Breast epithelium (tissue), 4 donors: ENCODE data around the gene WDR19. TPM values are rescaled to one million over a fixed set of nuclear protein-coding genes. Genes with fewer than 3 reads are reported as not detected.

Experiments
- DNase-seq, 2 donors: peaks; one replicate each; pipeline ENCODE4 v3.0.0-alpha.2; 2019; ENCODE audit warnings: low spot score in 2 of 2
- H3K27ac ChIP-seq, 2 donors: fragments of 200-600 bp; sonication (generic) in 1 of 2; one replicate each; pipeline ENCODE4 v1.5.1; 2016 to 2019; ENCODE audit warnings: mild to moderate bottlenecking in 1 of 2
- H3K27me3 ChIP-seq, 2 donors: fragments of 200-600 bp; sonication (generic) in 1 of 2; one replicate each; pipeline versions ENCODE4 v1.5.1 to v1.6.0; 2017 to 2019; ENCODE audit warnings: control low read depth in 1 of 2, mild to moderate bottlenecking in 1 of 2
- H3K36me3 ChIP-seq: fragments of 200-600 bp; one replicate; pipeline ENCODE4 v1.5.1; 2019
- H3K4me1 ChIP-seq, 2 donors: fragments of 200-600 bp; sonication (generic); one replicate each; pipeline ENCODE4 v1.5.1; 2016 to 2019; ENCODE audit warnings: control low read depth in 1 of 2
- H3K4me3 ChIP-seq, 3 donors: fragments of 200-600 bp; sonication (generic); 1 replicate in 2 of 3; 2 replicates in 1 of 3; pipeline ENCODE4 v1.5.1; 2016 to 2019; ENCODE audit warnings: mild to moderate bottlenecking in 3 of 3, moderate library complexity in 2 of 3
- H3K9me3 ChIP-seq, 2 donors: fragments of 200-600 bp; sonication (generic) in 1 of 2; one replicate each; pipeline ENCODE4 v1.5.1; 2016 to 2019; ENCODE audit warnings: control low read depth in 1 of 2
- POLR2A ChIP-seq: fragments of 450-650 bp; IDR thresholded peaks from one replicate; pipeline ENCODE4 v1.6.1; 2016; ENCODE audit warnings: antibody characterized with exemption, mild to moderate bottlenecking, moderate library complexity
- POLR2AphosphoS5 ChIP-seq, 3 donors: sonication (generic); formaldehyde crosslinking; IDR thresholded peaks; one replicate each; pipeline ENCODE4 v1.6.1; 2017; ENCODE audit warnings: antibody characterized with exemption in 3 of 3
- intact Hi-C: fragments of 100-400 bp; cut with DNase I; formaldehyde crosslinking; loops from one replicate; pipeline ENCODE4 v1.15.1; 2023; ENCODE audit warnings: low total_unique reads
- total RNA-seq, 3 donors: library from RNA; depleted of rRNA; stranded (reverse); fragments of >200 nt; gene quantifications; one replicate each; pipeline ENCODE4 v1.1.0, GENCODE V29; 2016
- TF ChIP-seq, protein P1 (sequence below), 3 donors: fragments of 450-650 bp; IDR thresholded peaks; one replicate each; pipeline ENCODE4 v1.5.1; 2016 to 2017; ENCODE audit warnings: antibody characterized with exemption in 3 of 3, mild to moderate bottlenecking in 3 of 3, moderate library complexity in 3 of 3

Gene WDR19
- total RNA-seq, 3 donors from 2014 or later, result 65.6 to 75.8 (median 66.5) TPM

DNA sequence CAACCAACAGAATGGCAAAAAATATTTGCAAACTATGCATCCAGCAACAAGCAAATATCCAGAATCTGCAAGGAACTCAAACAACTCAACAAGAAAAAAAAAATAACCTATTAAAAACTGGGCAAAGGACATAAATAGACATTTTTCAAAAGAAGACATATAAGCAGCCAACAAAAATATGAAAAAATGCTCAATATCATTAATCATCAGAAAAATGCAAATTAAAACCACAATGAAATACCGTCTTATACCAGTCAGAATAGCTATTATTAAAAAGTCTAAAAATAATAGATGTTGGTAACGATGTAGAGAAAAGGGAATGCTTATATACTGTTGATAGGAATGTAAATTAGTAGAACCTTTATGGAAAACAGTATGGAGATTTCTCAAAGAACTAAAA, 53.4 kb downstream of the WDR19 start:
- no peak for DNase-seq
- Histone ChIP-seq H3K36me3 (peaks cover 6% of the 10 kb centered on the region), H3K4me3 (no peak overlapping the region), H3K27me3 (no peaks in the 10 kb centered on the region), H3K27ac (no peak overlapping the region), H3K9me3 (no peaks in the 10 kb centered on the region), H3K4me1 (no peaks in the 10 kb centered on the region)
- TF ChIP-seq POLR2A (no peak), POLR2AphosphoS5 (IDR thresholded peaks at IDR 0.05) (no peak)
- TF ChIP-seq, protein P1, sequence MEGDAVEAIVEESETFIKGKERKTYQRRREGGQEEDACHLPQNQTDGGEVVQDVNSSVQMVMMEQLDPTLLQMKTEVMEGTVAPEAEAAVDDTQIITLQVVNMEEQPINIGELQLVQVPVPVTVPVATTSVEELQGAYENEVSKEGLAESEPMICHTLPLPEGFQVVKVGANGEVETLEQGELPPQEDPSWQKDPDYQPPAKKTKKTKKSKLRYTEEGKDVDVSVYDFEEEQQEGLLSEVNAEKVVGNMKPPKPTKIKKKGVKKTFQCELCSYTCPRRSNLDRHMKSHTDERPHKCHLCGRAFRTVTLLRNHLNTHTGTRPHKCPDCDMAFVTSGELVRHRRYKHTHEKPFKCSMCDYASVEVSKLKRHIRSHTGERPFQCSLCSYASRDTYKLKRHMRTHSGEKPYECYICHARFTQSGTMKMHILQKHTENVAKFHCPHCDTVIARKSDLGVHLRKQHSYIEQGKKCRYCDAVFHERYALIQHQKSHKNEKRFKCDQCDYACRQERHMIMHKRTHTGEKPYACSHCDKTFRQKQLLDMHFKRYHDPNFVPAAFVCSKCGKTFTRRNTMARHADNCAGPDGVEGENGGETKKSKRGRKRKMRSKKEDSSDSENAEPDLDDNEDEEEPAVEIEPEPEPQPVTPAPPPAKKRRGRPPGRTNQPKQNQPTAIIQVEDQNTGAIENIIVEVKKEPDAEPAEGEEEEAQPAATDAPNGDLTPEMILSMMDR (IDR thresholded peaks at IDR 0.05), result no peak
- intact Hi-C loops, result loop anchor here (5.0 kb wide), 1 partner anchor 602 kb away; no protein-coding TSS in a partner anchor

DNA sequence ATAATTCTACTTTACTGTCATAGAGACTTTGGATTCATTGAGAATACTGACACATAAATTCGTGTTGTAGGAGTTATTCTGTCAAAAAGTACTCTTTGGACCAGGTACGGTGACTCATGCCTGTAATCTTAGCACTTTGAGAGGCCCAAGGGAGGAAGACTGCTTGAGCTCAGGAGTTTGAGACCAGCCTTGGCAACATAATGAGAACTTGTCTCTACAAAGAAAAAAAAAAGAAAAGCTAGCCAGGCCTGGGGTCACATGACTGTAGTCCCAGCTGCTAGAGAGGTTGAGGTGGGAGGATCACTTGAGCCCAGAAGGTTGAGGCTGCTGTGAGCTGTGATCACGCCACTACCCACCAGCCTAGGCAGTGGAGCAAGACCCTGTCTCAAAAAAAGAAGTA, 54.9 kb downstream of the WDR19 start:
- peaks cover 6% of the 10 kb centered on the region for H3K36me3 ChIP-seq
- no peak overlapping the region for H3K27ac ChIP-seq
- no peaks in the 10 kb centered on the region for H3K4me1 ChIP-seq
- intact Hi-C loops, result loop anchor here (5.0 kb wide), 1 partner anchor 600 kb away; no protein-coding TSS in a partner anchor
- no peak overlapping the region for H3K4me3 ChIP-seq
- no peak for DNase-seq
- H3K27me3 ChIP-seq, result no peaks in the 10 kb centered on the region
- H3K9me3 ChIP-seq, result no peaks in the 10 kb centered on the region
- TF ChIP-seq, protein P1 (IDR thresholded peaks at IDR 0.05), result no peak
- TF ChIP-seq POLR2AphosphoS5 (IDR thresholded peaks at IDR 0.05) (no peak), POLR2A (no peak)

DNA sequence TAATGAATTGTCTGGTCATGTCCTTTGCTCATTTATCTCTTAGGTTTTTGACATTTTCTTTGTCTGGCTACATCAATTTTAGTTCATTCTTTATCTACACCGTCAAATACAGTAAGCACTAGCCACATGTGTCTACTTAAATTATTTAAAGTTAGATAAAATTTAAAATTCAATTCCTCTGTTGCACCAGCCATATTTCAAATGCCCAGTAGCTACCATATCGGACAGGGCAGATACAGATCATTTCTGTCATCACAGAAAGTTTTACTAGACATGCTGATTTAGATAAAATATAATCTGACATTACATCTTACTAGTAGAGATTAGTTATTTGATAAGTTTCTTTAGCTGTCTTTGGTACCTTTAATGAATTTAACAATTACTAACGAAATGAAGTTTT, 61.1 kb downstream of the WDR19 start:
- Histone ChIP-seq H3K4me1 (no peaks in the 10 kb centered on the region), H3K4me3 (no peak overlapping the region), H3K36me3 (peaks cover 5% of the 10 kb centered on the region), H3K27ac (no peak overlapping the region), H3K27me3 (no peaks in the 10 kb centered on the region), H3K9me3 (no peaks in the 10 kb centered on the region)
- TF ChIP-seq, protein P1 (IDR thresholded peaks at IDR 0.05), result no peak
- no peak for TF ChIP-seq POLR2AphosphoS5 (IDR thresholded peaks at IDR 0.05)
- no peak for TF ChIP-seq POLR2A
- DNase-seq, result no peak
- intact Hi-C loops, result no loop called here

DNA sequence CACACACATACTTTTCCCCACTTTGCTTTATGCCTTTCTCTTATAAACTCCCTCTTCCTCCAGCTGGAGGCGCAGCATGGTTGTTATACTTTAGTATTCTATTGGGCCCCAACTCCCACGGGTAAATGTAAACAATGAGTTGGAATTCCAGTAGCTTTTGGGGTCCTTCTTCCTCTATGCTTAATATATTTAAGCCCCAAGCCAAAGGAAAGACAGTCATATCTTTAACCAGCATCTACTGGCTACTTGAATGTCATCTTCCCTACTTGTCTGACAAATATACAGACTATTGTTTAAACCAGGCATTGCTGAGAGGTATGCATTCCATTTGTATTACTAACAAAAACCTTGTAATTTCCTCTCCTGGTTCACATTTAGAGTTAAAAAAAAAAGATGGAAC, 72.9 kb downstream of the WDR19 start:
- intact Hi-C loops, result no loop called here
- Histone ChIP-seq H3K9me3 (no peaks in the 10 kb centered on the region), H3K27ac (no peak overlapping the region), H3K36me3 (no peaks in the 10 kb centered on the region), H3K27me3 (no peaks in the 10 kb centered on the region), H3K4me3 (no peak overlapping the region), H3K4me1 (no peaks in the 10 kb centered on the region)
- DNase-seq, result no peak
- no peak for TF ChIP-seq POLR2AphosphoS5 (IDR thresholded peaks at IDR 0.05)
- TF ChIP-seq, protein P1 (IDR thresholded peaks at IDR 0.05), result no peak

DNA sequence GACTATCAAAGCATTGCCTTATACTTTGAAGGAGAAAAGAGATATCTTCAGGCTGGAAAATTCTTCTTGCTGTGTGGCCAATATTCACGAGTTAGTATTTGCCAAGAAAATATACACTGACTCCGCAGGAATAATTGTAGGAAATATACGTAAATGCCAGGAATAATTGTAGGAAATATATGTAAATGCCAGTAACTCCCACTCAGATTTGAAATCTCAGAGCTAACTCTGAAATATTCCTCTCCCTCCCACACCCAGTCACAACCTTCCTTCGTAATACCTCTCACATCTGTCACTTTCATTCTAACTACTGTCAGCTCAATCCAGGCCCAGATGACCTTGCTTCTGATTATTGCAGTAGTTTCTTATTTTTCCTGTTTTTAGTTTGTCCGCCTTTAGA, 73.5 kb downstream of the WDR19 start:
- H3K4me1 ChIP-seq, result no peaks in the 10 kb centered on the region
- H3K4me3 ChIP-seq, result no peak overlapping the region
- H3K36me3 ChIP-seq, result no peaks in the 10 kb centered on the region
- no peaks in the 10 kb centered on the region for H3K9me3 ChIP-seq
- intact Hi-C loops, result no loop called here
- H3K27ac ChIP-seq, result no peak overlapping the region
- no peaks in the 10 kb centered on the region for H3K27me3 ChIP-seq
- no peak for DNase-seq
- no peak for TF ChIP-seq POLR2AphosphoS5 (IDR thresholded peaks at IDR 0.05)

DNA sequence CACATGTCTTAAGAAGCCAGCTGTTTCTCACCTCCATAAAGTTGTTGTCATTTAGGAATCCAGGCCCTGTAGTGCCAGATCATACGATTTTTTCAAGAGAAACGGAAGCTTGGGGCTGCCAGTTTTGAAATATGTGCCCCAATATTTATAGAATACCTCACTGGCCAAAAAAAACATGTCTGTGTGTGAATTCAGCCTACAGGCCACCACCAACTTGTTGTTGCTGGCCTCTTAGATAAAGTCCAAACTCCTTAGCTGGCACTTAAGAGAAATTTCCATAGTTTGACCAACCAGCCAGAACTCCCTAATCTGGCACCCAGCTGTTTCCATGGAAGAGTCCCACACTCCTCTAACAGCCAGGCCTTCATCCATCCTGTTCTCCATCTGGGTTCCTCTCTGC, 74.1 kb downstream of the WDR19 start:
- TF ChIP-seq POLR2AphosphoS5 (IDR thresholded peaks at IDR 0.05) (no peak), POLR2A (no peak)
- TF ChIP-seq, protein P1 (IDR thresholded peaks at IDR 0.05), result no peak
- no peak overlapping the region for H3K27ac ChIP-seq
- H3K36me3 ChIP-seq, result no peaks in the 10 kb centered on the region
- intact Hi-C loops, result no loop called here
- no peaks in the 10 kb centered on the region for H3K27me3 ChIP-seq
- H3K9me3 ChIP-seq, result no peaks in the 10 kb centered on the region
- H3K4me3 ChIP-seq, result no peak overlapping the region
- no peak for DNase-seq
- H3K4me1 ChIP-seq, result no peaks in the 10 kb centered on the region
